NB4 (cell line): ENCODE data around the gene CIT.

ENCODE experiments used
- MYC ChIP-seq: IDR thresholded peaks from 2 replicates; pipeline ENCODE4 v1.6.1; 2011; ENCODE audit warnings: low read depth, low read length
- POLR2A ChIP-seq: IDR thresholded peaks from 2 replicates; pipeline ENCODE4 v1.6.1; 2011; ENCODE audit warnings: mild to moderate bottlenecking; ENCODE audit not compliant: insufficient read length; ENCODE audit errors: extremely low read depth
- TF ChIP-seq, protein P1 (sequence below): IDR thresholded peaks from 2 replicates; pipeline ENCODE4 v1.6.1; 2011; ENCODE audit warnings: low read depth, low read length
- TF ChIP-seq, protein P2 (sequence below): IDR thresholded peaks from one replicate; pipeline ENCODE4 v1.5.1; 2012; ENCODE audit warnings: low read depth, low read length

DNA sequence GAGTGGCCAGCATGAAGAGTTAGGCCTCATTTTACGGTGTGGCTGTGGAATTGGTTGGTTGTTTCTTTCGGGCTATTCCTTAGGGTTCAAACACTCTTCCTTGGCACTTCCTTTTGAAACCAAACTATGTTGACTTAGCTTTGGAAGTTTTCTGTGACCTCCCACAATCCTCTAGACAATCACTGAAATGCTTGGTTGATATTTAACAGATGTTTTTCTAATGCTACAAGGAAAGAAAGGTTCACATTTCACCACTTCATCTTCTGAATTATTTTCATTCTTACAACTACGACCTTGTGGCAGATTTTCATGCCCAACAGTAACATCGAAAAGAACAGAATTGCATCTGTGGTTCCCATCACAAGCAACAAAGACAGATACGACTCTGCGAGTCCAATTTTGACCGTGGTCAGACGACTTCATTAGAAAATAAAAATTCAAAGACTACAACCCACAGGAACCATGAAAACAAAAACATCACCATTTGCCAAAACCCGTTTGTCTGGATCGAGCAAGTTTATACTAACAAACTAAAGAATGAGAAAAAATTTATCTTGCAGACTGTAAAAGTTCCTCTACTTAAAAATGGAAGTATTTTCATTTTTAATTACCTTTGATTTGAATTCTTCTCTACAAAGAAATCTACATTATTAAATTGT is 192.3 kb downstream of the CIT start:
- TF ChIP-seq, protein P1, sequence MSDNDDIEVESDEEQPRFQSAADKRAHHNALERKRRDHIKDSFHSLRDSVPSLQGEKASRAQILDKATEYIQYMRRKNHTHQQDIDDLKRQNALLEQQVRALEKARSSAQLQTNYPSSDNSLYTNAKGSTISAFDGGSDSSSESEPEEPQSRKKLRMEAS = no peak
- no peak for TF ChIP-seq POLR2A
- TF ChIP-seq, protein P2, sequence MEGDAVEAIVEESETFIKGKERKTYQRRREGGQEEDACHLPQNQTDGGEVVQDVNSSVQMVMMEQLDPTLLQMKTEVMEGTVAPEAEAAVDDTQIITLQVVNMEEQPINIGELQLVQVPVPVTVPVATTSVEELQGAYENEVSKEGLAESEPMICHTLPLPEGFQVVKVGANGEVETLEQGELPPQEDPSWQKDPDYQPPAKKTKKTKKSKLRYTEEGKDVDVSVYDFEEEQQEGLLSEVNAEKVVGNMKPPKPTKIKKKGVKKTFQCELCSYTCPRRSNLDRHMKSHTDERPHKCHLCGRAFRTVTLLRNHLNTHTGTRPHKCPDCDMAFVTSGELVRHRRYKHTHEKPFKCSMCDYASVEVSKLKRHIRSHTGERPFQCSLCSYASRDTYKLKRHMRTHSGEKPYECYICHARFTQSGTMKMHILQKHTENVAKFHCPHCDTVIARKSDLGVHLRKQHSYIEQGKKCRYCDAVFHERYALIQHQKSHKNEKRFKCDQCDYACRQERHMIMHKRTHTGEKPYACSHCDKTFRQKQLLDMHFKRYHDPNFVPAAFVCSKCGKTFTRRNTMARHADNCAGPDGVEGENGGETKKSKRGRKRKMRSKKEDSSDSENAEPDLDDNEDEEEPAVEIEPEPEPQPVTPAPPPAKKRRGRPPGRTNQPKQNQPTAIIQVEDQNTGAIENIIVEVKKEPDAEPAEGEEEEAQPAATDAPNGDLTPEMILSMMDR = no peak
- no peak for TF ChIP-seq MYC
